Keratinocyte (primary cell): ENCODE results near the gene CDKAL1. TPM values are rescaled to one million over a fixed set of nuclear protein-coding genes. Genes with fewer than 3 reads are reported as not detected.

Source experiments
- DNase-seq: peaks from one replicate; pipeline ENCODE4 v3.0.0-alpha.2; 2011; ENCODE audit warnings: low read depth, missing footprints, low spot score
- FAIRE-seq: peaks from 2 replicates; lab custom pipeline; 2011; peaks lifted over from hg19 to GRCh38; lab: Jason Lieb, UNC
- H2AFZ ChIP-seq: 2 replicates; pipeline ENCODE4 v1.6.0; 2012; ENCODE audit warnings: low read length, control low read depth, inconsistent platforms; ENCODE audit not compliant: control insufficient read depth
- H3K27ac ChIP-seq: 2 replicates; pipeline ENCODE4 v1.5.1; 2011; ENCODE audit warnings: low read length; ENCODE audit not compliant: control insufficient read depth, insufficient read depth
- H3K27me3 ChIP-seq: 3 replicates; pipeline ENCODE4 v1.6.0; 2011; ENCODE audit warnings: low read length; ENCODE audit not compliant: control insufficient read depth, insufficient read depth; ENCODE audit errors: extremely low read depth
- H3K36me3 ChIP-seq, 2 experiments: 2 replicates in 1 of 2; 3 replicates in 1 of 2; pipeline ENCODE4 v1.5.1; 2011; ENCODE audit warnings: low read length in 2 of 2, mild to moderate bottlenecking in 1 of 2; ENCODE audit not compliant: control insufficient read depth in 2 of 2, insufficient read depth in 2 of 2; ENCODE audit errors: extremely low read depth in 1 of 2
- H3K4me1 ChIP-seq: 3 replicates; pipeline ENCODE4 v1.5.1; 2011; ENCODE audit warnings: low read length; ENCODE audit not compliant: control insufficient read depth, insufficient read depth; ENCODE audit errors: extremely low read depth
- H3K4me2 ChIP-seq: 3 replicates; pipeline ENCODE4 v1.6.0; 2011; ENCODE audit warnings: low read depth, low read length; ENCODE audit not compliant: control insufficient read depth, insufficient read depth; ENCODE audit errors: extremely low read depth
- H3K4me3 ChIP-seq, 3 experiments: fragments of 200-600 bp in 1 of 3; sonication (generic) in 1 of 3; 2 replicates in 2 of 3; 3 replicates in 1 of 3; pipeline ENCODE4 v1.5.1; 2011 to 2016; ENCODE audit warnings: low read length in 3 of 3, mild to moderate bottlenecking in 3 of 3, control low read depth in 2 of 3, inconsistent platforms in 1 of 3, low read depth in 1 of 3, mixed read lengths in 1 of 3, mixed run types in 1 of 3, moderate library complexity in 1 of 3; ENCODE audit not compliant: control insufficient read depth in 2 of 3, insufficient read depth in 2 of 3; ENCODE audit errors: extremely low read depth in 1 of 3
- H3K79me2 ChIP-seq: 2 replicates; pipeline ENCODE4 v1.6.0; 2012; ENCODE audit warnings: low read length; ENCODE audit not compliant: control insufficient read depth, insufficient read depth
- H3K9ac ChIP-seq: 3 replicates; pipeline ENCODE4 v1.6.0; 2011; ENCODE audit warnings: low read length; ENCODE audit not compliant: control insufficient read depth, insufficient read depth; ENCODE audit errors: extremely low read depth
- H3K9me1 ChIP-seq: 3 replicates; pipeline ENCODE4 v1.6.0; 2011; ENCODE audit warnings: low read length; ENCODE audit not compliant: control insufficient read depth, insufficient read depth; ENCODE audit errors: extremely low read depth
- H3K9me3 ChIP-seq: 2 replicates; pipeline ENCODE4 v1.5.1; 2012; ENCODE audit warnings: low read depth, low read length; ENCODE audit not compliant: control insufficient read depth
- H4K20me1 ChIP-seq: 3 replicates; pipeline ENCODE4 v1.6.0; 2011; ENCODE audit warnings: low read length; ENCODE audit not compliant: control insufficient read depth, insufficient read depth; ENCODE audit errors: extremely low read depth
- EZH2 ChIP-seq: IDR thresholded peaks from one replicate; pipeline ENCODE4 v1.6.1; 2012; ENCODE audit warnings: inconsistent platforms, mild to moderate bottlenecking, low read length, moderate library complexity
- dilution Hi-C: fragments of 300-500 bp; cut with MboI; formaldehyde crosslinking; loops from one replicate; pipeline ENCODE4 v1.7.0; 2020; ENCODE audit warnings: low sequenced_read_pairs; ENCODE audit not compliant: extremely low pct_ligation_motif_present
- polyA plus RNA-seq, 5 experiments: library from polyadenylated mRNA; depleted of rRNA in 3 of 5; stranded (reverse) in 3 of 5; stranded (forward) in 1 of 5; unstranded in 1 of 5; fragments of >200 nt; gene quantifications; 1 replicate in 1 of 5; 2 replicates in 3 of 5; 3 replicates in 1 of 5; pipeline versions ENCODE4 v1.2.1 to v1.2.3, GENCODE V29; 2011 to 2012; ENCODE audit warnings: missing spikeins in 2 of 5, low read depth in 1 of 5, low replicate concordance in 1 of 5
- TF ChIP-seq, protein P1 (sequence below), 3 experiments: IDR thresholded peaks in 1 of 3; conservative IDR thresholded peaks in 1 of 3; optimal IDR thresholded peaks in 1 of 3; 2 replicates in 2 of 3; 3 replicates in 1 of 3; pipeline versions ENCODE3 to v1.5.1; 2011; ENCODE audit warnings: low read length in 3 of 3, mild to moderate bottlenecking in 3 of 3, moderate library complexity in 2 of 3, control low read depth in 1 of 3, inconsistent platforms in 1 of 3; ENCODE audit not compliant: insufficient read depth in 2 of 3; ENCODE audit errors: extremely low read depth in 1 of 3

CDKAL1 gene
- polyA plus RNA-seq, 1 donor (not counting 4 experiments of a cell fraction or from before 2014, with no cell fraction given) = 5.6 TPM

- Histone ChIP-seq H4K20me1 (no peaks in the 10 kb centered on the region), H3K9me1 (no peaks in the 10 kb centered on the region), H3K9me3 (no peaks in the 10 kb centered on the region), H3K4me2 (peak overlapping the region; percentile 10), H3K27me3 (no peaks in the 10 kb centered on the region), H3K27ac (no peak overlapping the region), H3K36me3 (no peaks in the 10 kb centered on the region), H3K4me3 (no peak overlapping the region), H3K4me1 (no peaks in the 10 kb centered on the region), H2AFZ (no peak overlapping the region), H3K79me2 (no peaks in the 10 kb centered on the region), H3K9ac (no peak overlapping the region)
- DNase-seq (no peak), FAIRE-seq (peak; percentile 26)
- dilution Hi-C loops = no loop called here
- TF ChIP-seq, protein P1, sequence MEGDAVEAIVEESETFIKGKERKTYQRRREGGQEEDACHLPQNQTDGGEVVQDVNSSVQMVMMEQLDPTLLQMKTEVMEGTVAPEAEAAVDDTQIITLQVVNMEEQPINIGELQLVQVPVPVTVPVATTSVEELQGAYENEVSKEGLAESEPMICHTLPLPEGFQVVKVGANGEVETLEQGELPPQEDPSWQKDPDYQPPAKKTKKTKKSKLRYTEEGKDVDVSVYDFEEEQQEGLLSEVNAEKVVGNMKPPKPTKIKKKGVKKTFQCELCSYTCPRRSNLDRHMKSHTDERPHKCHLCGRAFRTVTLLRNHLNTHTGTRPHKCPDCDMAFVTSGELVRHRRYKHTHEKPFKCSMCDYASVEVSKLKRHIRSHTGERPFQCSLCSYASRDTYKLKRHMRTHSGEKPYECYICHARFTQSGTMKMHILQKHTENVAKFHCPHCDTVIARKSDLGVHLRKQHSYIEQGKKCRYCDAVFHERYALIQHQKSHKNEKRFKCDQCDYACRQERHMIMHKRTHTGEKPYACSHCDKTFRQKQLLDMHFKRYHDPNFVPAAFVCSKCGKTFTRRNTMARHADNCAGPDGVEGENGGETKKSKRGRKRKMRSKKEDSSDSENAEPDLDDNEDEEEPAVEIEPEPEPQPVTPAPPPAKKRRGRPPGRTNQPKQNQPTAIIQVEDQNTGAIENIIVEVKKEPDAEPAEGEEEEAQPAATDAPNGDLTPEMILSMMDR (optimal IDR thresholded peaks at IDR 0.05 in 1 of 3, IDR thresholded peaks at IDR 0.05 in 1 of 3, conservative IDR thresholded peaks at IDR 0.05 in 1 of 3; ENCODE audit: extremely low read depth in 1 of 3, insufficient read depth in 2 of 3, low read length in 3 of 3) = no peak
- no peak for TF ChIP-seq EZH2
These were observed 356.9 kb downstream of the CDKAL1 start for GRCh38 chr6:20891161-20891560.

DNA sequence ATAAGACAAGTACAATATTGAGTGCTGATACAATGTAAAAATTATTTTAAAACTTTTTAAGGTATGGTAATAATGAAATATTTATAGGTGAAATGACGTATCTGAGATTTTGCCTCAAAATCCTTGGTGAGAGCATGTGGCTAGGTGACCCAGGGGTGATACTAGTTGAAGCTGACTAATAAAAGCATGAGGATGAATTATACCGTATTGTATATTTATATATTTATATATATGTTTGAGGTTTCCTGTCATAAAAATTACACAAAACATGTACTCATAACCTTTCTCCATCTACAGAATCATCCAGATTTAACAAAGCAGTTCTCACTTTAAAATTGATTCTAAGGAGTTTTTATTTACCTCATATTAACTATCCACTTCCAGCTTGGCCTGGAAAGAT, 358.1 kb downstream of the CDKAL1 start:
- no peak overlapping the region for H3K9ac ChIP-seq
- FAIRE-seq (no peak), DNase-seq (no peak)
- no peaks in the 10 kb centered on the region for H3K36me3 ChIP-seq
- H3K9me3 ChIP-seq = no peaks in the 10 kb centered on the region
- dilution Hi-C loops = no loop called here
- H3K9me1 ChIP-seq = no peaks in the 10 kb centered on the region
- H2AFZ ChIP-seq = no peak overlapping the region
- no peak overlapping the region for H3K4me2 ChIP-seq
- H4K20me1 ChIP-seq = no peaks in the 10 kb centered on the region
- TF ChIP-seq, protein P1 (optimal IDR thresholded peaks at IDR 0.05 in 1 of 3, IDR thresholded peaks at IDR 0.05 in 1 of 3, conservative IDR thresholded peaks at IDR 0.05 in 1 of 3; ENCODE audit: extremely low read depth in 1 of 3, insufficient read depth in 2 of 3, low read length in 3 of 3) = no peak
- no peak for TF ChIP-seq EZH2
- no peak overlapping the region for H3K4me3 ChIP-seq
- no peaks in the 10 kb centered on the region for H3K27me3 ChIP-seq
- H3K27ac ChIP-seq = no peak overlapping the region
- H3K4me1 ChIP-seq = no peaks in the 10 kb centered on the region
- no peaks in the 10 kb centered on the region for H3K79me2 ChIP-seq
